ENCODE results near the gene RERE.
"Not testable (repeated sequence)": the region's sequence is repeated elsewhere in the genome, so short reads cannot be mapped to it uniquely, and the experiment has no call there.

- not testable (repeated sequence) for TF ChIP-seq CTCF, POLR2A (IDR thresholded peaks at IDR 0.05)
These were observed 196.3 kb downstream of the RERE start for GRCh38 chr1:8621034-8621582.

Data from heart left ventricle (tissue), 13 donors.